ENCODE results near the gene ZMYND8. TPM values are rescaled to one million over a fixed set of nuclear protein-coding genes. Genes with fewer than 3 reads are reported as not detected.

The ZMYND8 gene
- total RNA-seq, 4 donors from 2014 or later = 33.3 to 46.7 (median 39.2) TPM

GRCh38 chr20:47202733-47203667 is 153.5 kb downstream of the ZMYND8 start:
- no peak for TF ChIP-seq CTCF (IDR thresholded peaks at IDR 0.05; ENCODE audit: low read depth)

GRCh38 chr20:47201074-47201730 is 155.3 kb downstream of the ZMYND8 start:
- TF ChIP-seq CTCF (IDR thresholded peaks at IDR 0.05; ENCODE audit: low read depth) = no peak

GRCh38 chr20:47198996-47199552 is 157.4 kb downstream of the ZMYND8 start:
- peak; percentile 16 for TF ChIP-seq CTCF (IDR thresholded peaks at IDR 0.05; ENCODE audit: low read depth)

GRCh38 chr20:47198254-47198671 is 158.2 kb downstream of the ZMYND8 start:
- TF ChIP-seq CTCF (IDR thresholded peaks at IDR 0.05; ENCODE audit: low read depth) = no peak

- TF ChIP-seq CTCF (IDR thresholded peaks at IDR 0.05; ENCODE audit: low read depth) = peak; percentile 90
Observed at GRCh38 chr20:47196091-47197081, 160.1 kb downstream of the ZMYND8 start.

- TF ChIP-seq CTCF (IDR thresholded peaks at IDR 0.05; ENCODE audit: low read depth) = no peak
Observed at GRCh38 chr20:47195573-47195972, 160.9 kb downstream of the ZMYND8 start.
